SK-N-SH treated with all-trans-retinoic acid at 6 μM for 48 hours (cell line): ENCODE data around the gene CDKN3.

ENCODE experiments used
- ARNTL ChIP-seq: fragments of 450-650 bp; formaldehyde crosslinking; IDR thresholded peaks from 2 replicates; pipeline ENCODE4 v1.5.0; 2020; ENCODE audit warnings: low read depth, mild to moderate bottlenecking, moderate library complexity, borderline replicate concordance
- BACH2 ChIP-seq: fragments of 250-450 bp; sonication (Bioruptor Pico); IDR thresholded peaks from 2 replicates; pipeline ENCODE4 v1.9.0; 2021; ENCODE audit warnings: mild to moderate bottlenecking, borderline replicate concordance
- ESRRG ChIP-seq: fragments of 250-450 bp; sonication (Bioruptor Pico); IDR thresholded peaks from 2 replicates; pipeline ENCODE4 v1.6.1; 2021; ENCODE audit warnings: mild to moderate bottlenecking
- ISL1 ChIP-seq: fragments of 250-450 bp; sonication (Bioruptor Pico); IDR thresholded peaks from 2 replicates; pipeline ENCODE4 v2.1.2; 2022; ENCODE audit warnings: mild to moderate bottlenecking, moderate library complexity
- OSR1 ChIP-seq: fragments of 250-450 bp; sonication (Bioruptor Pico); IDR thresholded peaks from 2 replicates; pipeline ENCODE4 v1.8.0; 2022; ENCODE audit warnings: moderate library complexity, mild to moderate bottlenecking, inconsistent platforms
- RARB ChIP-seq: fragments of 250-450 bp; sonication (Bioruptor Pico); IDR thresholded peaks from 2 replicates; pipeline ENCODE4 v1.8.0; 2021; ENCODE audit warnings: mild to moderate bottlenecking, moderate library complexity
- SNAI2 ChIP-seq: fragments of 250-450 bp; sonication (Bioruptor Pico); IDR thresholded peaks from 2 replicates; pipeline ENCODE4 v1.5.0; 2020; ENCODE audit warnings: mild to moderate bottlenecking, moderate library complexity
- ZFP3 ChIP-seq: fragments of 250-450 bp; sonication (Bioruptor Pico); IDR thresholded peaks from 2 replicates; pipeline ENCODE4 v1.5.0; 2020; ENCODE audit warnings: mild to moderate bottlenecking, moderate library complexity
- ZFP30 ChIP-seq: fragments of 450-650 bp; formaldehyde crosslinking; IDR thresholded peaks from 2 replicates; pipeline ENCODE4 v1.5.0; 2022; ENCODE audit warnings: mild to moderate bottlenecking, moderate library complexity
- ZNF565 ChIP-seq: fragments of 450-650 bp; formaldehyde crosslinking; conservative IDR thresholded peaks from 2 replicates; pipeline ENCODE4 v1.5.0; 2020; ENCODE audit warnings: low read depth, mild to moderate bottlenecking, moderate library complexity
- TF ChIP-seq, protein P1 (sequence below): fragments of 250-450 bp; sonication (Bioruptor Pico); IDR thresholded peaks from 2 replicates; pipeline ENCODE4 v1.8.0; 2020; ENCODE audit warnings: mild to moderate bottlenecking, moderate library complexity, borderline replicate concordance
- TF ChIP-seq, protein P2 (sequence below): fragments of 250-450 bp; sonication (Bioruptor Pico); IDR thresholded peaks from 2 replicates; pipeline ENCODE4 v1.5.0; 2020; ENCODE audit warnings: mild to moderate bottlenecking, moderate library complexity

DNA sequence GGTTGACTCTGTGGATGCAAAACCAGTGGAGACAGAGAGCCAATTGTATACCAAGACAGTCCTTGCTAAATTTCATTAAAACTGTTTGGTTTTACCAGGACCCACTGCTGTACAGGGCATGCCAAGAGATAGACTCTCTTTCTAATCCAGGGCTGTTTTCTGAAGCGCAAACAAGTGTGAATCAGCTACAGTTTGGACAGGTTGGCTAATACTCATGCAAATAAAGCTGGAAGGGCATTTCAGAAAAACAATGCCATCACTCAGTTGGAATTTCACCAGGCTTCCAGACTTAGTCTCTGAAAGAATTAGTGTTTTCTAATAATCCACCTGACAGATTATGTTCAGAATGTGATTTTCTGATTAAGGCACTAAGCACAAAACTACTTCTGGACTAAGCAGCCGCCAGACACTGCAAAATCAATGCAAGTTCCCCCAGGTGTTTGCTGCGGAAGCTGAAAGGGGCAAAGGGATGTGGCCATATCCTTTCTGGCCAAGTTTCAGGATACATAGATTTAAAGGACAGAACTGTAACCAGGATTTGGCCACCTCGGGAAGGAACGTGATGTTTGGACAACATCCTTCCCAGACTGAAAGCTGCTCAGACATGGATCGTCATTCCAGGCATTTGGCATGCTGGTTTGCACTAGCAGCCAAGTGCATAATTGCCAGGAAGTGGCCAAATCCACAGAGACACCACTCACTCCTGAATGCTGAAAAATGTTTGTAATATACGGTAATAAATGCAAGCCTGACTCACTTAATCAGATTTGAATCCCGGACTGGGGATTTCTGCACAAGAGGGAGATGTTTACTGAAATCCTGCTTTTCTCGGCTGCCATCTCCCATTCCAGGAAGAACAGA lies 32.0 kb upstream of the CDKN3 start:
- no peak for TF ChIP-seq RARB
- no peak for TF ChIP-seq BACH2 (CRISPR knock-in tag)
- no peak for TF ChIP-seq ZFP30 (CRISPR knock-in tag)
- TF ChIP-seq ARNTL (CRISPR knock-in tag) = no peak
- TF ChIP-seq, protein P1, sequence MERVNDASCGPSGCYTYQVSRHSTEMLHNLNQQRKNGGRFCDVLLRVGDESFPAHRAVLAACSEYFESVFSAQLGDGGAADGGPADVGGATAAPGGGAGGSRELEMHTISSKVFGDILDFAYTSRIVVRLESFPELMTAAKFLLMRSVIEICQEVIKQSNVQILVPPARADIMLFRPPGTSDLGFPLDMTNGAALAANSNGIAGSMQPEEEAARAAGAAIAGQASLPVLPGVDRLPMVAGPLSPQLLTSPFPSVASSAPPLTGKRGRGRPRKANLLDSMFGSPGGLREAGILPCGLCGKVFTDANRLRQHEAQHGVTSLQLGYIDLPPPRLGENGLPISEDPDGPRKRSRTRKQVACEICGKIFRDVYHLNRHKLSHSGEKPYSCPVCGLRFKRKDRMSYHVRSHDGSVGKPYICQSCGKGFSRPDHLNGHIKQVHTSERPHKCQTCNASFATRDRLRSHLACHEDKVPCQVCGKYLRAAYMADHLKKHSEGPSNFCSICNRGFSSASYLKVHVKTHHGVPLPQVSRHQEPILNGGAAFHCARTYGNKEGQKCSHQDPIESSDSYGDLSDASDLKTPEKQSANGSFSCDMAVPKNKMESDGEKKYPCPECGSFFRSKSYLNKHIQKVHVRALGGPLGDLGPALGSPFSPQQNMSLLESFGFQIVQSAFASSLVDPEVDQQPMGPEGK (CRISPR knock-in tag) = no peak
- TF ChIP-seq, protein P2, sequence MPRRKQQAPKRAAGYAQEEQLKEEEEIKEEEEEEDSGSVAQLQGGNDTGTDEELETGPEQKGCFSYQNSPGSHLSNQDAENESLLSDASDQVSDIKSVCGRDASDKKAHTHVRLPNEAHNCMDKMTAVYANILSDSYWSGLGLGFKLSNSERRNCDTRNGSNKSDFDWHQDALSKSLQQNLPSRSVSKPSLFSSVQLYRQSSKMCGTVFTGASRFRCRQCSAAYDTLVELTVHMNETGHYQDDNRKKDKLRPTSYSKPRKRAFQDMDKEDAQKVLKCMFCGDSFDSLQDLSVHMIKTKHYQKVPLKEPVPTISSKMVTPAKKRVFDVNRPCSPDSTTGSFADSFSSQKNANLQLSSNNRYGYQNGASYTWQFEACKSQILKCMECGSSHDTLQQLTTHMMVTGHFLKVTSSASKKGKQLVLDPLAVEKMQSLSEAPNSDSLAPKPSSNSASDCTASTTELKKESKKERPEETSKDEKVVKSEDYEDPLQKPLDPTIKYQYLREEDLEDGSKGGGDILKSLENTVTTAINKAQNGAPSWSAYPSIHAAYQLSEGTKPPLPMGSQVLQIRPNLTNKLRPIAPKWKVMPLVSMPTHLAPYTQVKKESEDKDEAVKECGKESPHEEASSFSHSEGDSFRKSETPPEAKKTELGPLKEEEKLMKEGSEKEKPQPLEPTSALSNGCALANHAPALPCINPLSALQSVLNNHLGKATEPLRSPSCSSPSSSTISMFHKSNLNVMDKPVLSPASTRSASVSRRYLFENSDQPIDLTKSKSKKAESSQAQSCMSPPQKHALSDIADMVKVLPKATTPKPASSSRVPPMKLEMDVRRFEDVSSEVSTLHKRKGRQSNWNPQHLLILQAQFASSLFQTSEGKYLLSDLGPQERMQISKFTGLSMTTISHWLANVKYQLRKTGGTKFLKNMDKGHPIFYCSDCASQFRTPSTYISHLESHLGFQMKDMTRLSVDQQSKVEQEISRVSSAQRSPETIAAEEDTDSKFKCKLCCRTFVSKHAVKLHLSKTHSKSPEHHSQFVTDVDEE (CRISPR knock-in tag) = no peak
- no peak for TF ChIP-seq ESRRG (CRISPR knock-in tag)
- peak; percentile 65 for TF ChIP-seq ISL1 (CRISPR knock-in tag)
- no peak for TF ChIP-seq ZNF565 (CRISPR knock-in tag)
- TF ChIP-seq SNAI2 (CRISPR knock-in tag) = no peak
- no peak for TF ChIP-seq OSR1 (CRISPR knock-in tag)
- TF ChIP-seq ZFP3 (CRISPR knock-in tag) = no peak
